A172 (cell line): ENCODE data around the gene SP4. TPM values are rescaled to one million over a fixed set of nuclear protein-coding genes. Genes with fewer than 3 reads are reported as not detected.

Source experiments
- DNase-seq: peaks from one replicate; pipeline ENCODE4 v3.0.0-alpha.2; 2015; ENCODE audit warnings: low spot score
- total RNA-seq: library from RNA; depleted of rRNA; stranded (reverse); fragments of >200 nt; shearing (Covaris generic); gene quantifications from 2 replicates; pipeline ENCODE4 v1.2.3, GENCODE V29; 2014; rRNA removed

The SP4 gene
- 9.8 and 11.3 TPM in 2 replicates for total RNA-seq

GRCh38 chr7:21427871-21428658 is at the start of gene SP4:
TSS of gene SP4 (plus strand) at chr7:21428083. CDS start at chr7:21428252, 169 bp downstream.
- DNase-seq: peak; percentile 96

GRCh38 chr7:21383227-21384220 is 44.4 kb upstream of the SP4 start:
- no peak for DNase-seq

- DNase-seq: no peak
Measured at GRCh38 chr7:21393937-21394336, 33.9 kb upstream of the SP4 start.

DNA sequence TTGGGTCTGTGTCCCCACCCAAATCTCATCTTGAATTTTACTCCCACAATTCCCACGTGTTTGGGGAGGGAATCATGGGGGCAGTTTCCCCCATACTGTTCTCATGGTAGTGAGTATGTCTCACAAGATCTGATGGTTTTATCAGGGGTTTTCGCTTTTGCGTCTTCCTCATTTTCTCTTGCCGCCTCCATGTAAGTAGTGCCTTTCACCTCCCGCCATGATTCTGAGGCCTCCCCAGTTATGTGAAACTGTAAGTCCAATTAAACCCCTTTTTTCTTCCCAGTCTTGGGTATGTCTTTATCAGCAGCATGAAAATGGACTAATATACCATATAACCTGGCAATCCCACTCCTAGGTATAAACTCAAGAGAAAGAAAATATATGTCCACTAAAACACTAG is 25.9 kb upstream of the SP4 start:
- no peak for DNase-seq

DNA sequence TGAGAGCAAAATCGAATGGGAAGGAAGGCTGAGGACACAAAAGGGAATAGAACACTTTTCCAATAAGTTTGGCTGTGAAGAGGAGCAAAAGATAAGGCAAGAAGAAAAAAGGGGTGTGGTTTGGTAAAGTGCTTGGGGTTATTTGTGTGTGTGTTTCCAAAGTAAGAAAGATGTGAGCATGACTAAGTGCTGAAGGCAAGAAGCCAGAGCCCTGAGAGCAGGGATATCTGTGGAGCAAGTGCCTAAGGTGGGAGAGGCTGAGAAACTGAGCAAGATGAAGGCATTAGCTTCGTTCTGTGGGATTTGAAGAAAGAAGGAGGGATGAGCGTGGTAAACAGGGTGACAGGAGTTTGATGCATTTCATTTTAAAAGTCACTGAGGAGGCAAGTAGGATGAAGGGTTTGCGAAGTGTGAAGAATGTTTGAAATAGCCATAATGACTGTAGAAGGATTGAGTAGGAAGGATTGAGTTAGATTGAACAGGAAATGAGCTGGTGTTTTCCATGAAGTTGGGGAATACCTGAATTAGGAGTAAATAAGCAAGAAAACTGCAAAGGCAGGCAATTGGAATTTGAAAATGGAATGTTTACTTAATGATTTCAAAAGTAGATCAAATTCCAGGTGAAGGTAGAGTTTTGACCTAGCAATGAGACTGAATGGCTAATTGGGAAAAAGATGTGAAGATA is 19.9 kb upstream of the SP4 start:
- DNase-seq: no peak

DNA sequence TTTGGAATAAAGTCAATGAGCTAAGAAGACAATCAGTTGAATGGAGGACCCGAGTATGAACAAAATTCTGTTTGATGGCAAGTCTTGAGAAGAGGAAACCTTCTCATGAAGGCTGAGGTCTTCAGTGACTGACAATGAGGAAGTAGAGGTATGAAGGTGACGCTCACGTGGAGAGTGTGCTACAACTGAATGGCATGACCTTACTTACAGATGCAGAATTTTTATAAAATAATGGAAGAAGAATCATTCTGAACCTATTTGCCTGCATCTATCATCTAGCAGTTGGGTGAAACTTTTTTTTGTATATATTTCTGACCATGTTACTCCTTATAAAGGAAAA is 19.4 kb upstream of the SP4 start:
- no peak for DNase-seq

GRCh38 chr7:21412410-21412851 is 15.5 kb upstream of the SP4 start:
- DNase-seq: no peak

DNA sequence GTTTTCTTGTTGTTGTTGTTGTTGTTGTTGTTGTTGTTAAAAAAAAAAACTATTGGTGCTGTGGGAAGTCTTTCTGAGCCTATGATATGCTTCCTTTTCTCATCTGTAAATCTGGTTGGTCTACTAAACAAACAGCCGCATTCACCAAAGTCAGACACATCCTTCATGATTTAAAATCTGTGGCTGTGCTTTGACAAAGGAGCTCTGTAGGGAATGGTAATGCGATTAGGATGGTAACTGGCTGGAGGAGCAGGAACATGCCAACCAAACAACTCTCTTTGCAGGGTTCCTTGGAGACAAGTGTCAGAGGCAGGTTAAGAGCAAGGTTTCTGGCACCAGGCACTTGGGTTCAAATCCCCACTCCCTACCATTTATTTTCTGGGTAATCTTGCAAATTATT is 14.9 kb upstream of the SP4 start:
- no peak for DNase-seq

DNA sequence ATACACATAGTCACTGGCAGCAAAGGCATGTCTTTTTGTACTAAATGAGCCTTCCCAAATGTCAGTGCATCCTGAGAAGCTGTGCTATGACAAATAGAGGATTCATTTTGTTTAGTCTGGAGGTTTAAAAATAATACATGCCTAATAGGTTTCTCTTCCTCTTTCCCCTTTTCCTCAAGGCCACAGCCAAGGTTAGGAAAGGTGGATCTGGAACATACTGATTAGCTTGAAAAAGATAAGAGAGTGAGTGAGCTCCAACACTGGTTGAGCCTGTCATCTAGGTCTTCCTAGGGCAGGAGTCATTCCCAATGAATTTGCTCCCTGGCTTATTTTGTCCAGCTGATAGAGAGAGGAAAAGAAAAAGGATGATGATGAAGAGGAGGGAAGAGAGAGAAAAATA is 14.4 kb upstream of the SP4 start:
- DNase-seq: no peak

DNA sequence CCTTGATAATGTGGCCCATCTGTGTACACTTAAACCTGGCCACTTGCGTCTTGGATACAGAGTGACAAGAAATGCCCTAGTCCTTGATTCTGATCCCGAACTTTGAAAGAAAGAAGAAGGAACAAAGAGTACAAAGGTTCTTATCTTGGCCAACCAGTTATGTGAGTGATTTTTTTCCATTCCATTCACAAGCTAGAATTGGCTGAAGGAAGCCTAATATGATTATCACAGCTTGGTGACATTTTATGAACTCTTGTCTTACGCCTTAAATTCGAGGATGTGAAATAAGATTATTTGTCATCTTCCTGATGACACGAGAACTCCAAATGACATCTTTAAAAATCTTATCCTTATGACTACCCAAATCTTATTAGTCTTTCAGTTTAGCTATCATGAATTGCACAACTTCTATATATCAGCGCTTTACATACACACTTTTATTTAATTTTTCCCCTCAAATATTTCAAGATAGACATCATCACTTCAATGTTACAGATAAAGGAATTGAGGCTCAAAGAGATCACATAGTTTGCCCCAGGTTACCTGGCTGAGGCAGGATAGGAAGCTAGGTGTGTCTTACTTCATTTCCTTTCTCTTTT is 13.0 kb upstream of the SP4 start:
- DNase-seq: no peak

DNA sequence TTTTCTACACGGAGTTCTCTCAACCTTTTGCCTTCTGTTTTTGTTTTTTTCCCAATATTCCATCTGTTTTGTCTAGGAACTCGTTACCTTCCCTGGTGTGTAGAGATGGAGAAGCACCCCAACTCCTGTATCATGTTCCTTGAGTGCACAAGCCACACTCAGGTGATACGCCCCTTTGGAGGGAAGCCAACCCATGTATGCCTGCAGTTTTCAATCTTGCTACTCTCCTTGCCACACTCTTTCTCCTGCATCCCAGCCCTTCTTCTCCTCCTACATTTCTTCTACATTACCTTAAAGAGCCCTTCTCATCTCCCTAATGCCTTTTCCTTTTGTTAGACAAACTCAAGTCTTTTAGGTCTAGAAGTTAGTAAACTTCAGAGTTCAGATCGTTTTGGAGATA is 10.2 kb upstream of the SP4 start:
- DNase-seq: no peak

GRCh38 chr7:21422751-21423150 is 5.1 kb upstream of the SP4 start:
- DNase-seq: no peak

GRCh38 chr7:21425290-21425689 is 2.6 kb upstream of the SP4 start:
- no peak for DNase-seq

DNA sequence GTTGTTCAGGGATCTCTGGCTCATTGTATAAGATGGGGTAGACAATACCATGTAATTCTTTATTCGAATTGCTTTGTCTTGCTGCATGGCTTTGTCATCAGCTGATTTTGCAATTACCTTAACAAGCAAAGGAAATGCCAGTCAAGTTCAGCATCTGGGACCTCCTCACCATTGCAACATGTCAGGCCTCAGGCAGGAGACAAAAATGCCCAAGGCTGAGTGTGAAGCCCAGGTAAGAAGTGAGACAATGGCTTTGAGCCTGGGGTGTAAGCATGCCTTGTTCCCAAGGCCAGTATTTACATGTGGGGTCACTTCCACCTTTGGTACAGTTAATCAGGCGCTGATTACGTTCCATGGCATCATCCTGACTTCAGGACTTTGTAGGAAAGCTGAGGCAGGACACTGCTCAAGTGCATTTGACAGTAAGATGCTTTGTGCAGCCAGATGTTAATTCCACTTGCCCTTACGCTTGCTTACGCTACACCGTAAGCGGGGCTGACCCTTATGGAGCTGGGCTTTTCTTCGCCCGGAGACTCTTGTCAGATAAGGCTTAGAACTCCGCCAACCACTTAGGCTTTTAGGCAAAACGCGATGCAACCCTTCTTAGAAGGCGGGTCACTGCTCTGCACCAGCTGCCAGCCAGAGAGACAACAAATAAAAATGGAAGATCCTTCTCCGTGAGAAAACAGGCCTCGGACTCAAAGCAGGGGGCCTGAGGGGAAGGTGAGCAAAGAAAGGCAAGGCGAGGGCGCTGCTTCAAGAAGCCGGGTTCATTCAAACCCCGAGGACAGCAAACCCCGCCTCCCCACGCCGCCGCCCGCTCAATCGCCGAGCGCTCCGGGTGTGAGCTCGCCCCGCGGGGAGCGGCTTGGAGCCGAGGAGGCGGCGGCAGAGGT is 1.3 kb upstream of the SP4 start:
- peak; percentile 8 for DNase-seq

- peak; percentile 99 for DNase-seq
Measured at GRCh38 chr7:21427182-21427870, 557 bp upstream of the SP4 start.

- no peak for DNase-seq
Measured at GRCh38 chr7:21428659-21428941, 717 bp downstream of the SP4 start.

DNA sequence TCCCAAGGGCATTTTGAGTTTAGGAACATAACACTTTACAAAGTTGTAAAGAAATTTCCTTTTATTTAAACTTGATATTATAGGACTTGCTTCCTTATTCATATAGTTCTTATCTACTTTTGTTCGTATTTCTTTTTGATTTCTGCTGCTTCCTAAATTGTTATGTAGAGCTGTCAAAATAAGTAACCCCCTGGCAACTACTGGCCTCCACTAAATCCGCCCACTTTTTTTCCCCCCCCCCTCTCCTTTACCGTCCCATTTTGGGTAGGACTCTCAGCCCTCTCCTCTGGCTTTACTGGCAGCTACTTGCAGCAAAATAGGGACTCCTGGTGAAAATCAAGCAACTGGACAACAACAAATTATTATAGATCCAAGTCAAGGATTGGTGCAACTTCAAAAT is 1.1 kb downstream of the SP4 start:
- DNase-seq: no peak

DNA sequence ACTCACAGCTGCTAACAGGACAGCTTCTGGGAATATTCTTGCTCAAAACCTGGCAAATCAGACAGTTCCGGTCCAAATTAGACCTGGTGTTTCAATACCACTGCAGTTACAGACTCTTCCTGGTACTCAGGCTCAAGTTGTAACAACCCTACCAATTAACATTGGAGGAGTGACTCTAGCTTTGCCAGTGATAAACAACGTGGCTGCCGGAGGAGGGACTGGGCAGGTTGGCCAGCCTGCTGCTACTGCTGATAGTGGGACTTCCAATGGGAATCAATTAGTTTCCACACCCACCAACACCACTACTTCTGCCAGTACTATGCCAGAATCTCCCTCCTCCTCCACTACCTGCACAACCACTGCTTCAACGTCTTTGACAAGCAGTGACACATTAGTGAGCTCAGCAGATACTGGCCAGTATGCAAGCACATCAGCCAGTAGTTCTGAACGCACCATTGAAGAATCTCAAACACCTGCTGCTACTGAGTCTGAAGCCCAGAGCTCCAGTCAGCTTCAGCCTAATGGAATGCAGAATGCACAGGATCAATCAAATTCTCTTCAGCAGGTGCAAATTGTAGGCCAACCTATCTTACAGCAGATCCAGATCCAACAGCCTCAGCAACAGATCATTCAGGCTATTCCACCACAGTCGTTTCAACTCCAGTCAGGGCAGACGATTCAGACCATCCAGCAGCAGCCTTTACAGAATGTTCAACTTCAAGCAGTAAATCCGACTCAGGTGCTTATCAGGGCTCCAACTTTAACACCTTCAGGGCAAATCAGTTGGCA is 2.1 kb downstream of the SP4 start:
- DNase-seq: no peak

DNA sequence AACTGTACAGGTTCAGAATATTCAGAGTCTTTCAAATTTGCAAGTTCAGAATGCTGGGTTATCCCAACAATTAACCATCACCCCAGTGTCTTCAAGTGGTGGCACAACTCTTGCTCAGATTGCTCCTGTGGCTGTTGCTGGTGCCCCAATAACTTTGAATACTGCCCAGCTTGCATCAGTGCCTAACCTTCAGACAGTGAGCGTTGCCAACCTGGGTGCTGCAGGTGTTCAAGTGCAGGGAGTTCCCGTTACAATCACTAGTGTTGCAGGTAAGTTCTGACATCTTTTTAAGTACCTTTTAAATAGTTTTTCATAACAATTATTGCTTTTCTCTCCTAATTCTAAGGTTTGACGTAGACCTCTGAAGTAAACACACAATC is 2.7 kb downstream of the SP4 start:
- no peak for DNase-seq
